ENCODE data around the gene OR4D5.

Gene OR4D5

DNA sequence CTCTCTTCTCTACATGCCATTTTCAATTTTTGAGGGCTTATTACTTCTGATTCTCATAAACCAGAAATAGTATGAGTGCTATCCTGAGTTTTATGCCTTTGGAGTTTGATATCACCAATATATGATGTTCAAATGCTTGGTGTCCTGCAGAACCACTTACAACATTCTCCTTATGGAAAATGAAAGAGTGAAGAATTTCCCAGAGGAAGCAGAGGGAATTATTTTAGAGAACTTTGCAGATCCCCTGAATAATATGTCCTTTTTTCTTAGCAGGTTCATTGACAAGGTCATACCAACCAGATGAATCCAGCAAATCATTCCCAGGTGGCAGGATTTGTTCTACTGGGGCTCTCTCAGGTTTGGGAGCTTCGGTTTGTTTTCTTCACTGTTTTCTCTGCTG is at the start of gene OR4D5:
TSS of gene OR4D5 (plus strand) at position 301 of the 400 bp plus-strand sequence. CDS start at position 301, 0 bp downstream.
- no peak for DNase-seq (ENCODE audit: low spot score)

DNA sequence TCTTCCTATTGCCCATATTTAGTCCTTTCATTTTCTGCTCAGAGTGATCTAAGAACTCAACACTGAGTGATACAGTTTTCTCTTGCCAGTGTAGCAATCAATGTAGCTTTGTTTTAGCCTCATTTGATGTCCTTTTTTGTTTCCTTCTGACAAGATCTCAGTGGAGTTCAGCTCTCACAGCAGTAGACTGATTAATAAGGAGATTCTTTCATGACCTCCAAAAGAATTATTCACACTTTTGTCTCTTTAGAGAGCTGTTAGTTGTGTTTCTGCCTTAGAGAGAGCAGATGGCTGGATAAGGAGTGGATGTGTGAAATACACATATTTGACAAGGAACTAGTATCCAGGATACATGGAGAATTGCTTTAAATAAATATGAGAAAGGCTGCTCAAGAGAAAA is 47.4 kb upstream of the OR4D5 start:
- DNase-seq (ENCODE audit: low spot score): no peak

DNA sequence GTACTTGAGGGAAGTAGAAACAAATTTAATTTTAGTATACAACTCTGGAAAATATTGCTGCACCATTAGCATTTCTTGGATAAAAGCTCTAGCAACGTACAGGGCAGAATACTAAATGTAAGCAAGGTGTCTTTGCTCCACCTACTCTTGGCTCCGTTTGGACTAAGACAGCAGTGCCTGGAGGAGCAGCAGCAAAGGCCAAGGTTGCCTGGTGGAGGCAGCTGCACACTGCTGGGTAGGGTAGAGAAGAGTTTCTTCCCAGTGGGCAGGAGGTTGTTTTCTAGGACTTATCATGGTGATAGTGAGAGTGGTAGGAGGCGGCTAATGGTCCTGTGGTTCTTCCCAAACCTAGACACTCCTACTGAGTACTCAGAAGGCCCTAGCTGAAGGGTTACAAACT is 39.6 kb upstream of the OR4D5 start:
- DNase-seq (ENCODE audit: low spot score): no peak

DNA sequence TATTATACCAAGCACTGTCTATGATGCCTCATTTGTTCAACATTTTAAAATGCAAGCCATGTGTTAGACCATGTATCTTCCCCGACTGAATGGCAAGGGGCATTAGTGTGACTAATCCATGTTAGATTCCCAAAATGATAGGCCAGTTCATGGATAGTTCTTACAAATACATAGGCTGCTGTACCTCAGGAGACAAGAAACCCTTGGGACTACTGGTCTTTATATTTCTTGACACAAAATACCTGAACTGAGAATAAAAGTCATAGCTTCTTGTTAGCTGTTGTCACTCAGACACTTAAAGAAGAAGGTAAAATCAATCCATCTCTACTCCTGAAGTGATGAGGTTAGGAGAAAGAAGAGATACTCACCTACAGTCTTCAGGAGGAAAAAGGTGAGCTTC is 37.5 kb upstream of the OR4D5 start, which contains the start of gene OR8D4:
TSS of gene OR8D4 (plus strand) at position 301 of the 400 bp plus-strand sequence. CDS start 4,265 bp downstream, outside the sequence.
- no peak for DNase-seq (ENCODE audit: low spot score)

DNA sequence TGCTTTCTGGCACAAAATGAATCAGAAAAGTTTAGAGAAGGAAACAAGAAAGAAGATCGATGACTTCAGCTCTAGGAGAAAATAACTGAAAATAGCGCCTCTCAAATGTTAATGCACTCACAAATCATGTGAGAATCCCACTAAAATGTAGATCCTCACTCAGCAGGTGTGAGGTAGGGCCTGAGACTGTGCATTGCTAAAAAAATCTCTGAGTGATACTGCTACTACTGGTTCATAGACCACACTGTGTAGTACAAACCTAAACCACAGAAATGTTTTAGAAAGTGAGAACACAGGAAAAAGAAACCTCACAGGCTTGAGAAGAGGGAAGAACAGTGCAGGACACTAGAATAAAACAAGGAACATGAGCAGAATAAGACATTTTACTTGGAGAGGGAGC is 35.5 kb upstream of the OR4D5 start:
- no peak for DNase-seq (ENCODE audit: low spot score)

DNA sequence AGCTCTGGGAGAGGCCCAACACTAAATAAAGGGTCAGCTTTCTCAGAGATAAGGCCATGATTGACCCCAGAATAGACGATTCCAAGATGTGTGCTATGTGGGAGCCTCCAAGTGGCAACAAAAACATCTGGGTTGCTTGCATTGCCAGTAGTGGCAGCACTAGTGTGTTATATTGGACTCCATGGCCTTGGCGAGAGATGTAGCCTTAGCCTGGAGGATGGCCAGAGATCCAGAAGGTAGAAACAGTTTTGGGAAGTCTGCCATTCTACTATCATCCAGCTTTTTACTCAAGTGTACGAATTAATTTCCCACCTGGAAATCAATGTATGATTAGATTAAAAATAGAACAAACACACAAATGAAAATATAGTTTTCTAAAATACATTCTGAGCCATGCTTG is 34.5 kb upstream of the OR4D5 start:
- no peak for DNase-seq (ENCODE audit: low spot score)

DNA sequence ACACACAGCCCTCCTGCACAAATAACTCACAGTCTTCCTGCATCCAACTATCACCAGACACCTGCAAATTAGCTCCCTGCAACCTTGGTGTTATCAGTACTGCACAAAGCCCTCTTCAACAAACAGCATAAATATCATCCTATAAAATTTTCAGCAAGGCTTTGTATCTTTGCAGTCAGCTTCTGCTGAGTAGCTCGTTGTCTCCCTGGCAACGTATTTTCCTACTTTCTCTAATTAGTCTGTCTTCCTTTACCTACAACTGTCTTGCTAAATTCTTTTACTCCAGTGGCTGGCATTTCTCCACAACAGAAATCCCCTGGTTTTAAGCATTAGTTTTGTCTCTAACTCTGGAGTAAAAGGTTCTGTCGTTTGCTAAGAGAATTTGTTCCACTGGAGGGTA is 33.6 kb upstream of the OR4D5 start:
- DNase-seq (ENCODE audit: low spot score): no peak

DNA sequence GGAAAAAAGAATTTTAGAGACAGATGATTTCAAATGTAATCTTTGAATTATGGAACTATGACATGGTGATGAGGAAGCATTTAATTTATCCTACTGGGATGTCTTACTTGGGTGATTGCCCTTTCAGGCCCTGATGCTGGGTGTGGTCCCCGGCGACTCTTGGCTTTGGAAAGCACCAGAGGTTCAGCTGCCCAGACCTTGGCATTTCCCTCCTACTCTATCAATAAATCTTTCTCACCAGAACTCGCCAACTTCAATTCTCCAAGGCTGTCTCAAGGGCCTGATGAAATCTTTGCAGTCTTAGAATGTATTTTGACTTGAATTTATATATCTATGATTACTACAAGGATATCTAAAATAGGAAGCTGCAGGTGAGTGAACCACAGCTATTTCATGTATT is 18.5 kb upstream of the OR4D5 start:
- DNase-seq (ENCODE audit: low spot score): no peak

DNA sequence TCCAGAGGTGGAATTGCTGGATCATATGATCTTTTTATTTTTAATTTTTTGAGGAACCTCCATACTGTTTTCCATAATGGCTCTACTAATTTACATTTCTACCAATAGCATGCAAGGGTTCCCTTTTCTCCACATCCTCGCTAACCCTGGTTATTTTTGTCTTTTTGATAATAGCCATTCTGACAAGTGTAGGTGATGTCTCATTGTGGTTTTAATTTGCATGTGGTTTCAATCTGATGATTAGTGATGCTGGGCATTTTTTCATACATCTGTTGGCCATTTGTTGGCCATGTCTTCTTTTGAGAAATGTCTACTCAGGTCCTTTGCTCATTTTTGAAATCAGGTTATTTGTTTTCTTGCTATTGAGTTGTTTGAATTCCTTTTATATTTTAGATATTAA is 15.4 kb upstream of the OR4D5 start:
- DNase-seq (ENCODE audit: low spot score): no peak

DNA sequence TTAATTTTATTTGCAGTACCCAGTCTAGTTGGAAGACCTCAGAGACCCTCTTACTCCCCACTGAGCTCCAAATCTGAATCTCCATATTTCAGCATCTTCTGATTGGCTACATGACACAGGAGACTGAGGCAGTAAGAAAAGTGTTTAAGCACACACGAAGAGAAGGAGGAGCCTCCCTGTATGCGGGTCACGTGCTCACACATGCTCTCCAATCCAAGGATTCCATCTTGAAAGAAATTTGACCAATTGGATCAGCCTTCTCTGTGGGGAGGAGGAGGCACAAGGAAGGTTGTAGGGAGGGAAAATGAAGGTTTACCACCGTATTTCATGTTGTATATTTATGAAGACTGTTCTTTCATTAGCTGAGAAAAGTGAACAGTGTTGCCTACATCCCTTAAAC is 3.0 kb downstream of the OR4D5 start:
- DNase-seq (ENCODE audit: low spot score): no peak

DNA sequence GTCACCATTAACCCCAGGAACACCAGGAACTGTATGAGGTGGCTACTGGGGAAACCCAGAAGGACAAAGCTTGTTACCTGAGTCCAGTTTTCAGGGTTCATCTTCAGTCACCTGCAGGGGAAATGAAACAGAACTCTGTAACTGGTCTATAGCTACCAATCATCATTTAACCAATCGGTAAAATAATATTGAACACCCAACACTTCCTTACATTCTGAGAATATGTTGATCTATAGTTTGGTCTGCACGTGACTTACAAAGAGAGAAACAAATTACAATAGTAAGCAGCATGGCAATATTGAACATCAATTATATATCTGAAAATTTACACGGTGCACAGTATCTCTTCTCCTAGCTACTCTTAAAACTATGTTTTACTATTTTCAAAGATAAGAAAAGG is 4.3 kb downstream of the OR4D5 start, which contains the start of gene OR6T1:
TSS of gene OR6T1 (minus strand) at position 101 of the 400 bp plus-strand sequence. CDS start at position 101, 0 bp downstream.
- DNase-seq (ENCODE audit: low spot score): no peak

DNA sequence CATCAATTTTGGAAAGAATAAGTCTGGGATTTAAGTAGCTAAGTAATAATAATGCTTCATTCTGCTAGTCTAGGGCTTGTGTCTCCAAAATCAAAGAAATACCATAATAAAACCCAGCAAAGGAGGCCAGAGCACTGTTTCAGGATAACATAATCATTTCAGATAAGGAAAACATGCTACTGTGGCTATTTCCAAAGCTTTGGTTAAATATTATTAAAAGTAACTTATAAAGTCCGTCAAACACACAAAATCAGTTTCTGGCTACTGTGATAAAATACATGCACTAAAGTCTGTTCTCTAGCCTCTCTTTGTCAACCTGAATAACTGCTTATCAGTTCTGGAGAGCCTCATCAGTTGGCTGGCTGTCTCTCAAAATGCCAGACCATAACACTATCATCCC is 5.7 kb downstream of the OR4D5 start:
- DNase-seq (ENCODE audit: low spot score): no peak

DNA sequence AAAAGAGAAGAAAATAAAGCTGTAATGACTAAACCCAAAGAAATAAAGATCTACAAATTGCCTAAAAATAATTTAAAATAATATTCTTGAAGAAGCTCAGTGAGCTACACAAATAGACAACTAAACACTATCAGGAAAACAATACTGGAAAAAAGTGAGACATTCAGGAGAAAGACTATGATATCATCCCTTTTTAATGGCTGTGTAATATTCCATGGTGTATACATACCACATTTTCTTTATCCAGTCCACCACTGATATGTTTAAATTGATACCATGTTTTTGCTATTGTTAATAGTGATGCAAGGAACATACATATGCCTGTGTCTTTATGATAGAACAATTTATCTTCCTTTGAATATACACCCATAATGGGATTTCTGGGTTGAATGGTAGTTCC is 17.3 kb downstream of the OR4D5 start:
- DNase-seq (ENCODE audit: low spot score): no peak

DNA sequence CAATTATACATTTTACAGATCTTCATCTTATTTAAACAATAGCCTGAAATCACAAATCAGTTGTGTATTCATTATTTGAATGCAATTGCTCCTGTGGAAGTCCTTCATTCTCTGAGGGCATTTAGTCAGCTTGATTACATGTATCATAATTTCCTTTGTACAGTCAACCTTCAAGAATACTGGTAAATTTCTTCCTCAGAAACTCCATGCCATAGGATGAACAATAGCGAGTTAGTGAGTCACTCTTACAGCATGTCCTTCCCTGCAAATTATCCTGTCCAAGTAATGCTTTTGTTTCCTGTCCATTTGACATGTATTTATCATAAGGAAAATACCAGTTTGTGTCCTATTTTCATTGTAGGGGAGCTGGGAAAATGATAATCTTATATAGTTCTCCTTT is 34.4 kb downstream of the OR4D5 start:
- no peak for DNase-seq (ENCODE audit: low spot score)

DNA sequence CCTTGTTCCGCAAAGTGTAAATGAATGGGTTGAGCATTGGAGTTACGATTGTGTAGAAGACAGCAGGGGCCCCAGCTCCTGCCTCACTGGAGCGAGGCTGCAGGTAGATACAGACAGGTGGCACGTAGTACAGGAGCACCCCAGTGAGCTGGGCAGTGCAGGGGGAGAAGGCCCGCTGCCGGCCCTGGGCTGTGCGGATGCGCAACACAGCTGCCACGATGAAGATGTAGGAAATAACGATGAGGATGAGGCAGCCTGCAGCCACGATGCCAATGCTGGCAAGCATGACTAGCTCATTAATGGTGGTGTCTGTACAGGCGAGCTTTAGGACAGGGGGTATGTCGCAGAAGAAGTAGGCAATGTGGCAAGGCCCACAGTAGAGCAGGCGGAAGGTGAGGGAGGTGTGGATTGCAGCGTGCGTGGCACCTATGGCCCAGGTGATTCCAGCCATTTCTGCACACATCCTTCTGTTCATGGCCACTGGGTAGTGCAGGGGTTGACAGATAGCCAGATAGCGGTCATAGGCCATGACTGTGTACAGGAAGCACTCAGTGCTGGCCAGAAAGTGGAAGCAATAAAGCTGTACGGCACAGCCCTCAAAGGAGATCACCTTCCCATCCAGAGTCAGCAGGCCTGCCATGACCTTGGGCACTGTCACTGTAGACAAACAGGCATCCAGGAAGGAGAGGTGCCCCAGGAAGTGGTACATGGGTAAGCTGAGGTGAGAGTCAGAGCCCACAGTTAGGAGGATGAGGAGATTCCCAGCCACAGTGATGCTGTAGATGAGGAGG is 37.5 kb downstream of the OR4D5 start:
- no peak for DNase-seq (ENCODE audit: low spot score)

DNA sequence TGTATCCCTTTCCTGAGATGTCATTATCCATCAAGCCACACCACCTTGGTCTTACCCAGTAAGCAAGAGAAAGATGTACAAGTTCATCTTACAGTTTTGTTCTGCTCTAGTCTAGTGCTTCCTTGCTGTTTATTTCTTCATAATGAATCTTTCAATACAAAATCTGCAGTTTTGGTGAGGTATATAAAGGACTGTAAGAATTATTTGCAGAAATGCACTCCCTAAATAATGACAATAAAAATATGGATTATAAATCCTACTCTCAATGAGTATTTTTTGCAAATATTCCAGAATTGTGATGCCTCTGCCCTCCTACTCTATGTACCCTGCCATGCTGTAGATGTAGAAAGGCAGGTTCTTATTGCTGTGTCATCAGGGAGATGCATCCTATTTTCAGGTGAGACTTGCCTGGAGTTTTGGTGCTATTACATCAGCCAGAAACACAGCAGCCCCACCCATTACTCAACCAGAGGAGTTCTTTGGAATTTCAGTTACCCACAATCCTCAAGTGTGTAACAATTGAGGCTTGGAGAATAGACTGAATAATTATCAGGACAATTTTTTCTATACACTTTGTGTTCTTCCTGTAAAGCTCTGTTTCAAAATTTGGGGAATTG is 38.4 kb downstream of the OR4D5 start, which contains the start of gene OR10S1:
TSS of gene OR10S1 (minus strand) at position 51 of the 617 bp plus-strand sequence. CDS start 117 bp downstream, outside the sequence.
- no peak for DNase-seq (ENCODE audit: low spot score)

DNA sequence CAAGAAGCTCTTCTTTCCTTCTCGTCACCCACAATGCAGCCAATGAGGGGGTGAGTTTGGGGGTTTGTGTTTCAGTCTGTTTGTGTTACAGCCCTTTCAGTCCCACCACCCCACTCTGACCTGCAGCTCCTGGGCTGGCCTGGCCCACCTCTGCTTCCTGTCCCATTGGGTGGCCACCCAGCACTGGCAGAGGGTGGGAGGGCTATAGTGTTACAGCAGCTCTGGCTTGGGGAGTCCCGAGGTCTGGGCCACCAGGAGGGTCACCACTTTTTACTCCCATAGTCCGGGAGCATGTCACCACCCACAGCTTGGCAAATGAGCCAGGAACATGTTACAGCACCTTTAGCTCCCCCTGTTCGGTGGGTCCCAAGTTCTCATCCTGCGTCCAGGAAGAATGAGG is 39.9 kb downstream of the OR4D5 start:
- no peak for DNase-seq (ENCODE audit: low spot score)
